ENCODE data around the gene KRTAP21-3.

GRCh38 chr21:30680586-30680985, 38.0 kb downstream of the KRTAP21-3 start:
- no peak for TF ChIP-seq POLR2A (IDR thresholded peaks at IDR 0.05)
- no peak for TF ChIP-seq CTCF (IDR thresholded peaks at IDR 0.05)

All from heart left ventricle (tissue), 13 donors.